Measurements from ENCODE around the gene ANXA3.

ANXA3 gene

DNA sequence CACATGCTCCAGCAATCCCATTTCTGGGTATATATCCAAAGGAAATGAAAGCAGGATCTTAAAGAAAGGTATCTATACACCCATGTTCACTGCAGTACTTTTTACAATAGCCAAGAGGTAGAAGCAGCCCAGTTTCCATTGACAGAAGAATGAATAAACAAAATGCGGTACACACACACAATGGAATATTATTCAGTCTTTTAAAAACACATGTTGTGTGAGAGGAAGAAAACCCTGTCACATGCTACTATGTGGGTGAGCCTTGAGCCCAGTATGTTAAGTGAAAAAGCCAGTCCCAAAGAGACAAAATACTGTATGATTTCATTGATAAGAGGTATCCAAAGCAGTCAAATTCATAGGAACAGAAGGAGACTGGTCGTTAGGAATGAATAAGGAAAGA lies 6.3 kb downstream of the ANXA3 start:
- H3K79me2 ChIP-seq (ENCODE audit: insufficient read depth, low read depth), result no peaks in the 10 kb centered on the region
- no peaks in the 10 kb centered on the region for H3K36me3 ChIP-seq (ENCODE audit: insufficient read depth)
- TF ChIP-seq, protein P1, sequence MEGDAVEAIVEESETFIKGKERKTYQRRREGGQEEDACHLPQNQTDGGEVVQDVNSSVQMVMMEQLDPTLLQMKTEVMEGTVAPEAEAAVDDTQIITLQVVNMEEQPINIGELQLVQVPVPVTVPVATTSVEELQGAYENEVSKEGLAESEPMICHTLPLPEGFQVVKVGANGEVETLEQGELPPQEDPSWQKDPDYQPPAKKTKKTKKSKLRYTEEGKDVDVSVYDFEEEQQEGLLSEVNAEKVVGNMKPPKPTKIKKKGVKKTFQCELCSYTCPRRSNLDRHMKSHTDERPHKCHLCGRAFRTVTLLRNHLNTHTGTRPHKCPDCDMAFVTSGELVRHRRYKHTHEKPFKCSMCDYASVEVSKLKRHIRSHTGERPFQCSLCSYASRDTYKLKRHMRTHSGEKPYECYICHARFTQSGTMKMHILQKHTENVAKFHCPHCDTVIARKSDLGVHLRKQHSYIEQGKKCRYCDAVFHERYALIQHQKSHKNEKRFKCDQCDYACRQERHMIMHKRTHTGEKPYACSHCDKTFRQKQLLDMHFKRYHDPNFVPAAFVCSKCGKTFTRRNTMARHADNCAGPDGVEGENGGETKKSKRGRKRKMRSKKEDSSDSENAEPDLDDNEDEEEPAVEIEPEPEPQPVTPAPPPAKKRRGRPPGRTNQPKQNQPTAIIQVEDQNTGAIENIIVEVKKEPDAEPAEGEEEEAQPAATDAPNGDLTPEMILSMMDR (conservative IDR thresholded peaks at IDR 0.05; ENCODE audit: low read depth, low read length), result no peak
- H3K4me2 ChIP-seq, result no peak overlapping the region
- no peaks in the 10 kb centered on the region for H3K4me1 ChIP-seq (ENCODE audit: low read depth, poor library complexity, severe bottlenecking)
- no peak overlapping the region for H3K4me3 ChIP-seq (IDR thresholded peaks at IDR 0.05; ENCODE audit: insufficient read depth, low read depth, low read length)
- no peak overlapping the region for H3K27ac ChIP-seq
- no peak overlapping the region for H3K9ac ChIP-seq
- no peaks in the 10 kb centered on the region for H3K27me3 ChIP-seq (ENCODE audit: insufficient read depth, low read depth)
- no peak overlapping the region for H2AFZ ChIP-seq (ENCODE audit: low read depth)
- no peaks in the 10 kb centered on the region for H4K20me1 ChIP-seq (ENCODE audit: insufficient read depth)

DNA sequence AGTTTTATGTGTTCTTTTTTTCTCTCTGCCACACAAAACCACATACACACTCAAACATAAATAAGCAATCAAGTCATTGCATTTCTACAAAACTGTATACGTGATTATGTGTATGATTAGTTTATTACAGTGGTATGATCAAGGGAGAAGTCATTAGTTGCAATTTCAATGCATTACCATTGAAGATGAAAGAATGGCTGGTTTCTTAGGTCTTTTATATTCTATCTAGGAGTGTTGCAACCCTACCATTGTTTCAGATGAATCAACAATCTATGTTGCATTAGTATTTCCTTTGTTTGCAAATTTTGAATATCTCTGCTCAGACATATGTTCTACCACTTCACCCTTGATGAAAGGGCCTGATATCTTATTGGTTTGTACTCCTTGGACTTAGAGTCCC lies 6.8 kb downstream of the ANXA3 start:
- Histone ChIP-seq H3K4me1 (ENCODE audit: low read depth, poor library complexity, severe bottlenecking) (no peaks in the 10 kb centered on the region), H3K79me2 (ENCODE audit: insufficient read depth, low read depth) (no peaks in the 10 kb centered on the region), H3K4me2 (no peak overlapping the region), H3K27ac (no peak overlapping the region), H3K9ac (no peak overlapping the region), H3K36me3 (ENCODE audit: insufficient read depth) (no peaks in the 10 kb centered on the region), H3K4me3 (IDR thresholded peaks at IDR 0.05; ENCODE audit: insufficient read depth, low read depth, low read length) (no peak overlapping the region), H4K20me1 (ENCODE audit: insufficient read depth) (no peaks in the 10 kb centered on the region), H3K27me3 (ENCODE audit: insufficient read depth, low read depth) (no peaks in the 10 kb centered on the region), H2AFZ (ENCODE audit: low read depth) (no peak overlapping the region)
- TF ChIP-seq, protein P1 (conservative IDR thresholded peaks at IDR 0.05; ENCODE audit: low read depth, low read length), result no peak

DNA sequence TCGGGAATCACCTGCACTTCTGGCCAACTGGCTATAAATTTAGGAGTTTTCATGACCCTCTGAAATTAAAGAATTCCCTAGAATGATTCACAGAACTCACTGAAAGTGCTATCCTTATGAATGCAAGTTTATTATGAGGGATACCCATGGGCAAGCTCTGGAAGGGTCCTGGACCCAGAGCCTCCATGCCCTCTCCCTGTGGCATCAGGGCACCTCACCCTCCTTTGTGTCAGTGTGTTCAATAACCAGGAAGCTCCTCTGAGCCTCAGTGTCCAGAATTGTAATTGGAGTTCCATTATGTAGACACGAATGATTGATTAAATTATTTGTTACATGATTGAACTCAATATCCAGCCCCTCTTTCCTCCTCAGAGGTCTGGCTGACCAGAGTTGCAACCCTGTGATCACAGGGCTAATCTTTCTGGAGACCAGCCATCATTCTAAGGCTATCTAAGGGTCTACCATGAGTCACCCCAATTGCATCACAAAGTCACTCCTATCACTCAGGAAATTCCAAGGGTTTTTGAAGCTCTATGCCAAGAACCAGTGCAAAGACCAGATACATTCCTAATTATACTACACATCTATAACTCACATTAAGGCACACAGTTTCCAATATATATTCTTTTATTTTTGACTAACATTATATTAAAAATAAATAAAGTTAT lies 8.9 kb downstream of the ANXA3 start:
- H3K27ac ChIP-seq, result no peak overlapping the region
- TF ChIP-seq, protein P1 (conservative IDR thresholded peaks at IDR 0.05; ENCODE audit: low read depth, low read length), result no peak
- no peak overlapping the region for H3K4me2 ChIP-seq
- no peaks in the 10 kb centered on the region for H3K79me2 ChIP-seq (ENCODE audit: insufficient read depth, low read depth)
- no peaks in the 10 kb centered on the region for H4K20me1 ChIP-seq (ENCODE audit: insufficient read depth)
- peaks cover 4% of the 10 kb centered on the region for H3K4me1 ChIP-seq (ENCODE audit: low read depth, poor library complexity, severe bottlenecking)
- no peak overlapping the region for H3K4me3 ChIP-seq (IDR thresholded peaks at IDR 0.05; ENCODE audit: insufficient read depth, low read depth, low read length)
- H3K27me3 ChIP-seq (ENCODE audit: insufficient read depth, low read depth), result no peaks in the 10 kb centered on the region
- H3K36me3 ChIP-seq (ENCODE audit: insufficient read depth), result no peaks in the 10 kb centered on the region
- no peak overlapping the region for H3K9ac ChIP-seq
- H2AFZ ChIP-seq (ENCODE audit: low read depth), result no peak overlapping the region

DNA sequence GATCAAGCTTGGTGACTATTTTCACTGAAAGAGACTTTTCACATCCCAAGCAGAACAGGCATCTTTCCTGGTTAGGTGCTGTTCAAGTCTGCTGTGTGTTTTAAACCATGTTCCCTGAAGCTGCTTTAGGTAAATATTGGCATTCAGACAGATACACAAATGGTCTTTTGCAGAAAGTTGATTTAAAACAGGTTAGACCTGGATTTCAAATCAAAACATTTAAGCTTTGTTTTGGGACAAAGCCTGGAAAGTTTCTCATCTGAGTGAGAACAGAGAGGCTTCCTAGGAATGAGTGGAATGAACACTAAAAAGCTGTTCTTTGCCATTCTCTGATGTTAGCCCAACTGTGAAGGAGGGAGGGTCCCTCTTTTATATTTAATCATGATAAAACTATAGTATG lies 10.1 kb downstream of the ANXA3 start:
- Histone ChIP-seq H3K79me2 (ENCODE audit: insufficient read depth, low read depth) (no peaks in the 10 kb centered on the region), H2AFZ (ENCODE audit: low read depth) (no peak overlapping the region), H3K4me1 (ENCODE audit: low read depth, poor library complexity, severe bottlenecking) (peaks cover 15% of the 10 kb centered on the region), H4K20me1 (ENCODE audit: insufficient read depth) (no peaks in the 10 kb centered on the region), H3K36me3 (ENCODE audit: insufficient read depth) (no peaks in the 10 kb centered on the region), H3K9ac (no peak overlapping the region), H3K4me3 (IDR thresholded peaks at IDR 0.05; ENCODE audit: insufficient read depth, low read depth, low read length) (no peak overlapping the region), H3K27ac (no peak overlapping the region), H3K27me3 (ENCODE audit: insufficient read depth, low read depth) (no peaks in the 10 kb centered on the region), H3K4me2 (no peak overlapping the region)
- TF ChIP-seq, protein P1 (conservative IDR thresholded peaks at IDR 0.05; ENCODE audit: low read depth, low read length), result no peak
